HG03342 (cell line): ENCODE data around the gene OSBPL1A.

Experiments used
- ATAC-seq: cut with Tn5 transposase; IDR thresholded peaks from one replicate; pipeline ENCODE4 v1.9.1; 2021; ENCODE audit warnings: mild to moderate bottlenecking, moderate library complexity; ENCODE audit not compliant: unreplicated experiment

OSBPL1A gene

DNA sequence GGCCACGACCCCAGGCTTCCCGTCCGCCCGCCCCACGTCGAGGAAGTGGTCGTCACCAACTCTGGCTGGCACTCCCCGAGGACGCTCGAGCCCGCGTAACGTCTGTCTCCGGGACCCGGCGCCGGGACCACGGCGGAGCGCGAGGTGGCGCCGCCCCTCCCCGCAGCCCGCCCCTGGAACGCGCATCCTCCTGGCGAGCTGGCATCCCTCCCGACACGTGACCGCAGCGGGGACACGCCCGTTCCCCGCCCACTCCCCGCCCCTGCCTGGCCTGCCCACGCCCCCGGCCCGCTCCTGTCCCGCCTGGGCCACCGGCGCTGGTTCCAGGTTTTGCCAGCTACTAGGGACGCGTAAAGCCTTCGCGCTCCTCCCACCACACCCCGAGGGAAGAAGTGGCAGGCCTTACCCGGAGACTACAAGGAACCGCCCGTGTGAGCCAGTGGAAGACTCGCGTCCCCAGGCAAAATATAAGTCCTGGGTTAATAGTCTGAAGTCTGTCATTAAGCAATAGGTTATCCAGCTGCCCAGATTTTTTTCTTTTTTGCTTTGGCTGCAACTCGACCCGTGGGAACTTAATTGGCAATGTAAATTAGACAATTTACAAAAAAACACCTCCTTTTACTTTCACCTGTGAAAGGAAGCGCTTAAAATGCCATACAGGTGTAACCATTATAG lies at the start of gene OSBPL1A:
Gene OSBPL1A (minus strand): TSS at position 131 of the 675 bp plus-strand sequence. CDS start 20,291 bp downstream, outside the sequence.
- peak; percentile 71 for ATAC-seq

DNA sequence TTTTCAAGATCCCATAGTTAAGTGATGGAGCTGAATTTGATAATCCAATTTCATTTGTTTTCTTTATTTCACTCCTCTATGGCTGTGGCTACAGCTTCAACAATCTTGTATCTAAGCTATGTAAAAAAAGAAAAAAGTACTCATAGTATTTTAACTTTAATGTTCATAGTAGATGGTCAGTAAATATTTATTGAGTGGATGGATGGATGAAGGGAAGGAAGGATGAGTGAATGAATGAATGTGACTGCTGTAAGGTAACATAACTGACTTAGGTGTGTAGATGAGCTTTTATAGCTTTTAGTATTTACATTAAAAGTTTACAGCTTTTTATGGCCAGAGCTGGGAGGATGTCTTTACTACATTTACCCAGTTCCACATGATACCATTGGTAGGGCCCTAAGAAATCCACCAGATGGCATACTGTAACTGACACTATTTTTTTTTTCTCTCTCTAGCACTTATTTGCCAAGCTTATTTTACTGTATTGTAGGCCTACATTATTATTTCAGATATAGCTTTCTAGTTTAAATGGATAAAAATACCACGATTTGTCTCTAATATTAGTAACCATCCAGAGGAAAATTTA lies 49.4 kb upstream of the OSBPL1A start:
- ATAC-seq, result no peak

DNA sequence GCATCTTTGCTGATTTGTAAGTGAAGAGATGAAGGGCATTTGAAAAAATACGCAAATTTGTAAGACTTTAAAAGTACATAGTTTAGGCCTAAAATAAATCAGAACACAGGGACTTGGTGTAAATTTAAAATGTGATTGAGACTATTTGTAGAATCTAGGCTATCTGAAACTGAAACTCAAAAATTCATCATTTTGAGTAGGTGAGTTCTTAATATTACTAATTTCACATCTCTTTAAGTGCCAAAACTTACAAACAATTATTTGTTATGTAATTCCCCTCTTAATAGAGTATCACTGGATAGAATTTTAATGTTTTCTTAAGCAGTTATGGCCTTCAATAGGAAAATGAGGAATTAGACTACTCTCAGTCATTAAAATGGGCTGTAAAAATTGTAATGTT lies 48.8 kb upstream of the OSBPL1A start:
- ATAC-seq, result no peak

DNA sequence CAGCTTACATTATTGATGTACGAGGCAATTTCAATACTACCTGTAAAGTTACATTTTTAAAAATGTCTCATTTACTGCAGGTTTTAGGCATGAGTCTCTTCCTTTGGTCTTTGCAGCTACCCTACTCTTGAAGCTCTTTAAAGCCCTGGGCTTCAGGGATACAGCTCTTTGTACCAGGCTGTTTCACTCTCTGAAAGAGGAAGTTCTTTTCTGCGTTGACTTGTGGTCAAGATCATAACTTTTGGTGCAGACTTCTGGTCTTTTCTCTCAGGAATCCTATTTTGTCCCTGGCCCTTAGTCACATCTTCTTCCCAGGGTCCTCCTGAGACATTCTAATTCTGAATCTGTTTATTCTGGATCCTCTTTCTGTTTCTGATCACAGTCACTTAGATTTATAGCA lies 46.2 kb upstream of the OSBPL1A start:
- peak; percentile 74 for ATAC-seq

DNA sequence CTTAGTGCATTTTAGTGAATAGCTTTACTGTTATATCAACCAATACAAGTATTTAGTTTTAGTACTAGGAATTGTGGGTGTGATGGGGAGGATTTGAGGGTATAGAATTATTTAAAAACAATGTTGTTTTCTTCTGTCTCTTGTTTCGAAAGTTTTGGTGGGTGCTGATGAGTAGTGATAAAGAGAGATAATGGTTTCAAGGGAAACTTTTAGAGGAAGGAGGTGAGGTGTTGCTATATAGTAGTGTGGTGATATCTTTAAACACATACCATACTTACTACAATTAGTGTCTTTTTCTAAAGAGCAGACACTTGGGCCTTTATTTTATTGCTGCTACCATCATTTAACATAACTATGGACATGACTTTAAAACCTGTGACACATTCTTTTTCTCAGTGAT lies 39.3 kb upstream of the OSBPL1A start:
- no peak for ATAC-seq

DNA sequence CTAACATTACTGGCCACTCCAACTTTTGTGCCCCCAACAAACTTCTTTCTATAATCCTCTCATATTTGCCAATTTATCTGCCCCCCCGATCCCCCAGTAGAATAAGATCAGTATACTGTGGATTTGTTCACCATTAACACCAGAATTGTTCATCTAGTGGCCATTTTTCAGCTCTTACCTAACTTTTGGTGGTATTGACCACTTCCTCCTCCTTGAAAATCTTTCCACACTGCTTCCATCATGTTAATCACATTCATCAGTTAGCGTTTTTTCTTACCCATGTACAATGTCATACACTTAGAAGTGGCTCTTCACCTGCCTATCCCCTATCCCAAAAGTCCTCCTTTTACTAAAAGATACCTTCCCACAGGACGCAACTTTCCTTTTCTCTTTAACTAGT lies 35.0 kb upstream of the OSBPL1A start:
- no peak for ATAC-seq

DNA sequence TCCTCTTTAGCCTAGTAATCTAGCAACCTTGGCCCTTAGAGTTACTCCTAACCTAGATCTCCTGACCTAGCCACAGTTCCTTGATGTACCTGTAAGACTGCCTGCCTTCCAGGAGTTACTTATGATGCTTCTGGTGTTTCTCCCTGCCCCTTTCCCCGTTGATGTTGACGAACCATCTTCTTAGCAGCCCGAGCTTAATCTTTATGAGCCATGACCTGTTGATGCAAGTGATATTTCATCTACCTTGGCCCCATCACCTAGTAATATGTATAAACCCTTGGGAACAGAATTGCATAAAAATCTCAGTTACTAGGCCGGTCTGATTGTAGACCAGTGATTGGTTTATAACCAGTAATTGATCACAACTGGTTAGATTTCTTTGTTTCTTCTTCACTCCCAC lies 31.6 kb upstream of the OSBPL1A start:
- no peak for ATAC-seq

DNA sequence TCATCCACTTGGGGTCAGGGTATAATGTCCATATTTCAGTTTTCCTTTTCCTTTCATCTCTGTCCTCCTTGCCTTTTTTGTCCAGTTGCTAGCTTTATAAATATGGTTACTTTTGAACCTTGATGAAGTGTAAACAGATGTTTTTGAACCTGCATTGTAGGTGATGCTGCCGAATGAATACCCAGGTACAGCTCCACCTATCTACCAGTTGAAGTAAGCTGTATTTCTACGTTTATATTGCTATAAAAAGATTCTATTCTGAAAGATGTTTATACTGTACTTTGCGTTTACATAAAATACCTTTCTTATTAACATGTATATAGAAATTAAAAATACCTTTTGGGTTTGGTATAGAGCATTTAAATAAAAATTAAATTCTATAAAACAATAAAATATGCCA lies 31.1 kb upstream of the OSBPL1A start:
- ATAC-seq, result no peak

DNA sequence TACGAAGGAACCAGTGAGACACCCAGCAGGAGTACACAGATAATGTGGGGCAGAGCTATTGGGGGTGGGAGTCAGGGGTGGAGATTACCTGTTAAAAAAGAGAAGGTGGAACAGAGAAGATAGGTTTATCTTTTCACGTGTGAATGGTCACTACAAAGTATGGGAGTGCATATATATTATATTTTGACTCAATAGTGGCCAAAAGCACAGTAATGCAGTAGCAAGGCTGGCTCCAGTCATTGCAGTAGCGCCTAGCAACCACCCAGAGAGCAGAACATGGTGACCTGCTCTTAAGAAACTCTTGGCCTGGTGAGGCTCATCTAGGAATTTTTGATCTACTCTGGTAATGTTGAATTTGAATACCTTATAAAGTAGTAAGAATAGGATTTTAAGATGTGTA lies 29.9 kb upstream of the OSBPL1A start:
- ATAC-seq, result no peak

DNA sequence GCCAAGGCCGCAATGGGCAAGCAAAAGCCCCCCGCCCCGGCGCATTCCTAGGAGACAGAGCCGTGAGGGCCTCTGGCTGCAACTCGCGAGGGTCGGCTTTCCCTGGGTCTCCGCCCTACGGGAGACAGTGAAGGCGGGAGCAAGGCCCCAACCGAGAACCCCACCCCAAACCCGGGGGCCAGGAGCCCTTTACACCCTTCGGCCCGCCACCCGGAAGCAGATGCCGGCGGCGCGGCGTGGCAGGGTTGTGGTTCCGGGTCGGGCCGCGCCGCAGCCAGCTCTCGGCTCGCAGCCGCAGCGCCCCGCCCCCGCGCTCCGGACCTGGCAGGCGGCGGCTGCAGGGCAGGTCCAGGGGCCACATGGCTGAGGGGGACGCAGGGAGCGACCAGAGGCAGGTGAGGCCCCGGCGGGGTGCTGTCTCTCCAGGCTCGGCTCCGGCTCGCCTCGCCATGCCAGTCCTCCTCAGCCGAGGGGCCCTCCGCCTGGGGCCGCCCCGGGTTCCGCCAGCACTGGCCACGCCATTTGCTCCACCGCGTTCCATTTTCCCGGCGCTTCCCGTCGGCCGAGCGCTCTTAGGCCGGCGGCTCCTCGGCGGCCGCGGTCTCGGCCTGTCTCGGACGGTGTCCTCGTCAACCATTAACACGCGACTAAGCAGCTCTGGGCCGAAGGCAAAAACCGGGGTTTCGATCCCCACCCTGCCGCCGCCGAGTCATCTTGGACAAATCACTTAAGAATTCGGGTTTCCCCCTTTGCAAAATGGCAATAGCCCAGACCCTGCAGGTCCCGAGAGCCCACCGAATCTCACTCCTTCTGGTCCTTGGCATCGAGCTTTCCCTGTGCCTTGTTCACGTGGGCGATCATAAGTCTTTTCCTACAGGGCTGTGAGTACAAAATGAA lies 29.0 kb upstream of the OSBPL1A start, which contains the start of gene IMPACT:
Gene IMPACT (plus strand): TSS at position 273 of the 897 bp plus-strand sequence. CDS start 87 bp downstream, at position 360.
- ATAC-seq, result peak; percentile 90

DNA sequence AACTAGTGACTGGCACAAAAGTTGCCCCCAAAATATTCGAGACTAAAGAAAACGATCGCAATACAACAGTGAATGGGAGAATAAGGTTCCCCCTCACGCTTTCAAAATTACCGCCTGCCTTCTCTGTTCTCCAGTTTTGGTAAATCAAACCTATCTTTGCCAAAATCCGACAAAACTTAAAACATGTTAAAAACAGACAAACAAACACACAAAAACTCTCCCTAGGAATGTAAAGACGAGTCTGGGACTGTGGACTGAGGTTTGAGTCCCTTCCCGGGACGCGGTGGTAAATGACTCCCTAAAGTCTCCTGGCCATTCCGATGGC lies 28.4 kb upstream of the OSBPL1A start:
- ATAC-seq, result no peak

DNA sequence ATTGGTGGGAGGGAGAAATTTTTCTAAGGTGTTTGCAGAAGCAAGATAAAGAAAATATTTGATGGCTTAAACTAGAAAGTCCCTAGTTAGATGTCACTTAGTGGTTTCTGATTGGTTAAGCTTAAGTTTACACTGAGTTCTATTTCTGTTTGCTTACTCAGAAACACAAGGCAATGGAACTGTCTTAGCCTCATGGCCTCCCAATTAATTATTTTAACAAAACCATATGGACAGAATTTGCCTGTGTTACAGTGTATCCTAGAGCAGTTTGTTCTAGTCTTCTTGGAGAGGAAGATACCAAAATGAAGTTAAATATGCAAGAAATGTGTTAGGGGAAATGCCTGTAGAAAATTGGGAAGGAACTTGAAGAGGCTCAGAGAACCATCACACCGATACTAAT lies 24.2 kb upstream of the OSBPL1A start:
- no peak for ATAC-seq

DNA sequence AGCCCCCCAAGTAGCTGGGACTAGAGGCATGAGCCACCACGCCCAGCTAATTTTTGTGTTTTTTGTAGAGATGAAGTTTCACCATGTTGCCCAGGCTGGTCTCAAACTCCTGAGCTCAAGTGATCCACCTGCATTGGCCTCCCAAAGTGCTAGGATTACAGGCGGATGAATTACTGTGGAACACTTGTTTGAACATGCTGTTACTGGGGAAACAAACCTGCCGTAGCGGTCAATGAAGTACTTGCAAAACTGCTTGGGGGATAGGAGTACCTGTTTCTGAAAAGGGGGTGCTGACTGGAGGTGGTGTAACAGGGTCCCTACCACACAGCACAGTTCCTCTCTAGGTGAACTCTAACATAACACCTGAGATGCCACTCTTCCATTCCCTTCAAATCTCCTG lies 22.9 kb upstream of the OSBPL1A start:
- ATAC-seq, result no peak

DNA sequence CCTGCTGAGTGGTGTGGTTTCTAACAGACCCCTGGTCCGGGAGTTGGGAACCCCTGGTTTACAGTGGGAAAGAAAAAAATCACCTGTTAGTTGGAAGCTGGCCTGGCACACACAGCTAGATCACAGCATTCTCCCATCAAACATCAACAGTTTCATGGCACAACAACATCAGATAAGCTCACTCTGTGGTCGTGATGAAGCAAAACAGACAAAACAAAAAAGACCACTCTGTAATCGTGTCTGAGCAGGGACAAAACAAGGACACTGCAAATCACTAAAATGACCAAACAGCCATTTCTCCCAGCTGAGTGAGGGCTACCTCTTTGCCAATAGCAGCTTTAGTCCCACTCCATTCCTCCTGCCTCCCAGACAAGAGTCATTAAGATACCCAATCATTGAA lies 19.9 kb upstream of the OSBPL1A start:
- ATAC-seq, result no peak

DNA sequence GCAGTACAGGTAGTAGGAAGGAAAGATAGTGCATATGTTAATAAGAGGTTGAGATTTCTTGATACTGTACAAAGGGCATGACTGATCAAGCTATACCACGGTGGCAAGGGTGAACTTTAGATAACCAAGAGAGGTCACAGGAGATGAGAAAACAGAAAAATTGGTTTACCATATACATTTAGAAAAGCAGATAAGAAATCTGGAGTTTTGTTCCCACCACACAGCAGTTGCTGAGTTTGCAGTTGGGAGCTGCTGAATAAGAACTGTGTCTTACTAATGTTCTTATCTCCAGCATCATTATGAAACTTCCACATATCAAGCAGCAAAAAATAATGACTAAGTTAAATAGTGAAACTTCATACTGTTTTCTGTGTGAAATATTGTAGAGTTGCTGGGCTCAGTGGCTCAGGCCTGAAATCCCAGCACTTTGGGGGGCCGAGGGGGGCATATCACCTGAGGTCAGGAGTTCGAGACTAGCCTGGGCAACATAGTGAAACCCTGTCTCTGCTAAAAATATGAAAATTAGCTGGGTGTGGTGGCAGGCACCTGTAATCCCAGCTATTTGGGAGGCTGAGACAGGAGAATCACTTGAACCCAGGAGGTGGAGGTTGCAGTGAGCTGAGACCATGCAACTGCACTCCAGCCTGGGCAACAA lies 16.9 kb upstream of the OSBPL1A start:
- no peak for ATAC-seq

DNA sequence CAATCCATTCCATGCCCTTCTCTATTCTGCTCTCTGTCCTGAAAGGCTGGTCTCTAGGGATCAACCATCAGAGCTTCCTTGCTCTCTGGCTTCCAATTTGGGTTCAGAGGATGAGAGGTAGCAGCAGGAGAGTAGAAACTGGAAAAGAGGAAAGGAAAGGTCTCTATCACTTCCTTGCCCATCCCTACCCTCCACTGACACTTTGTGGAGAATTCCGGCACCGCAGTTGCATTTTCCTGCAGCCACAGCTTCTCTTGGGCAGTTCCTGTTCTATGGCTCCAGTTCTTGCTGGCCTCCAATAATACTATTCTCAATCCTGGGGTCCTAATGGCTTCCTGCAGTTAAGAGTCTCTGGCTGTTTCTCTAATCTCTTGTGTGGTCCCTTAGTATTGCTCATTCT lies 15.5 kb upstream of the OSBPL1A start:
- no peak for ATAC-seq

DNA sequence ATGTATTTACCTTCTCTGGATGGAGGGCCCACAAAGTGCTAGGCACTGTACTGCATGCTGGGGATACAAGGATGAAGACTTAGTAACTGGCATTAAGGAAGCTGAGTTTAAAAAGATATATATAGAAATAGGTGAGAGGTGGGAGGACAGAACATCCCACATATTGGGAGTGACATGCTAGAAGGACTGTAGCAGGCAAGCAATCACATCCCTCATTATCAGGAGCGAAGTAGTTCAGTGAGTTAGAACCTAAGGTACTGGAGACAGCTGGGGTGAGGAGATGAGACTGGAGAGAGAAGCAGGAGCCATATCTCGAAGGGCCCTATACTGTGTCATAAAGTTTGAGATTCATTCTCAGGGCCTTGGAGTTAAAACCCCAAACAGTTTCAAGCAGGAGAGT lies 10.9 kb upstream of the OSBPL1A start:
- ATAC-seq, result no peak

DNA sequence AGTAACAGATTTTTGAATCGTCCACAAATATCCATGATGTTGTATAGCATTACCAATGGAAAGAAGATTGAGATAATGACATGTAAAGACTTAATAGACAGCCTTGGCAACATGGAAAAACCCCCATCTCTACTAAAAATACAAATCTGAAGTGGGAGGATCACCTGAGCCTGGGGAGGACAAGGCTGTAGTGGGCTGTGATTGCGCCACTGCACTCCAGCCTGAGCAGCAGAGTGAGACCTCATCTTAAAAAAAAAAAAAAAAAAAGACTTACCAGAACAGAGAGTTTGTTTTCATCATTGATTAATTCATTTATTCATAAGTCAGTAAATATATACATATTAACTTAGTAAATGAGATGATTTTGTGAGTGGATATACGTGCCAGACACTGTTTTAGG lies 7.0 kb upstream of the OSBPL1A start:
- ATAC-seq, result no peak

DNA sequence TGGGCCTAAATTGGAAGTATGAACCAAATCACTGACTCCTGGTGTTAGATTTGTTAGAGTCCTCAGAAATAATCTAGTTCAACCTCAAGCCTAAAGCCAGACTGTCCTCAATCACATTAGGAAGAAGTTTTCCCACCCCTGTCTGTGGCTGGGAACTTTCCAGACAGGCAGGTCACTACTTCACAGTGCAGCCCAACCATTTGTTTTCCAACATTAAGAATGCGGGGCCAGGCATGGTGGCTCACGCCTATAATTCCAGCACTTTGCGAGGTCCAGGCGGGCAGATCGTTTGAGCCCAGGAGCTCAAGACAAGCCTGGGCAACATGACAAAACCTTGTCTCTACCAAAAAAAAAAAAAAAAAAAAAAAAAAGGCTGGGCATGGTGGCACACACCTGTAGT lies 5.5 kb upstream of the OSBPL1A start:
- no peak for ATAC-seq

DNA sequence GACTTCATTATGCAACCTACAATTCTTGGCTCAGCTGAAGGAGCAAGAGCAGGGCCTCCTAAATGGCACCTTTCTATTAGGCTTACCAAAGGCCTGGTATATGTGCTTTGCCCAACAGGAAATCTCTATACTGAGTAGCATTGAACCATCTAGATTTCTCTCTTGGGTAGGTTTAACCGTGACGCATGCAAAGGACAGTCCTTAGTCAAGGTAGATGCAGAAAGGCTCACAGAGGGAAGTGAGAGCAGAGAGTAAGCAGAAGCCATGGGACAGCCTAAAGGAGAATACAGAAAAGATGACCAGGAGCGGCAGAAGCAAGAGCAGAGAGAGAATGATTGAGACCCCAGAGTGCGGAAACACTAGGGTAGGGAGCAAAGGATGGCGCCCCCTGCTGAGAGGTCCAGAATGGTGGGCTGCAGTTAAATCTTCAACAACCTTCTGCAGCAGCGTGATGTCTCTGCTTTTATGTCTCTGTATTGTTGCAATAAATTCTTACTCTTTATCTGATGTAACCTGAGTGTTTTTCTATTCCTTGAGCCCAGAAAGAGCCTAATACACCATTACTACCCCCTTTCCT lies 4.7 kb upstream of the OSBPL1A start:
- ATAC-seq, result no peak

DNA sequence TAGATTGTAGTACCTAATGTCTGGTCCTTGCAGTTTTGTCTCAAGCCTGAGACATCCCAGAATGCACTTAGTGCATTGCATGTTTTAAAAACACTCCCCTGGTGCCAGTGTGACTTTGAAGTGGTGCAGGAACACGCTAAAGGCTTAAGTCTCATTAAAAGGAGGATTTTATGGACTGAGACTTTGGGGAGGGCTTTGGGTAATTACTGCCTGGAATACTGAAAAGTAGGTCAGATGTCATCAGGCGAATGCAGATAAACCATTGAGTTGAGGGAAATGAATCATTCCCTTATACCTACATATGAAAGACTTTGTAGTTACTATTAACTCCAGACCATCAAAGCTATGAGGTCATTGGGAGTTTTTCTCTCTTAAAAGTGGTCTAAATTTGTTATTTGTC lies 3.0 kb upstream of the OSBPL1A start:
- ATAC-seq, result no peak
